ENCODE data around the gene SLF2.

- TF ChIP-seq CTCF (IDR thresholded peaks at IDR 0.05 in 4 of 5, conservative IDR thresholded peaks at IDR 0.05 in 1 of 5) (no peak), POLR2A (IDR thresholded peaks at IDR 0.05) (no peak)
These were observed 29.5 kb downstream of the SLF2 start for GRCh38 chr10:100942229-100942628.
